Activated CD8-positive, alpha-beta T cell treated with anti-CD3 and anti-CD28 coated beads for 36 hours (primary cell): ENCODE data around the gene S100A14. TPM values are rescaled to one million over a fixed set of nuclear protein-coding genes. Genes with fewer than 3 reads are reported as not detected.
A peak's percentile ranks its signal among the peaks of the same experiment; 100 is the strongest.

Experiments
- ATAC-seq: fragments of 200-7000 bp; cut with Tn5 transposase; one replicate; pipeline ENCODE4 v1.10.0; 2021; ENCODE audit warnings: mild to moderate bottlenecking, moderate library complexity
- CTCF ChIA-PET: fragments of 350-600 bp; sonication (Branson Sonifier 250); formaldehyde crosslinking; loops from one replicate; lab custom pipeline; 2021; ENCODE audit warnings: antibody characterized with exemption; lab: Charles Lee
- POLR2A ChIA-PET: fragments of 350-600 bp; sonication (Branson Sonifier 250); formaldehyde crosslinking; loops from one replicate; lab custom pipeline; 2021; ENCODE audit warnings: antibody characterized with exemption; lab: Charles Lee
- DNase-seq: peaks from one replicate; pipeline ENCODE4 v3.0.0-alpha.2; 2020
- H3K27ac Mint-ChIP-seq: one replicate; pipeline ENCODE4 v1.8.0; 2021; ENCODE audit warnings: mild to moderate bottlenecking, mixed read lengths
- H3K27me3 Mint-ChIP-seq: one replicate; pipeline ENCODE4 v1.8.0; 2021; ENCODE audit warnings: mixed read lengths
- H3K36me3 Mint-ChIP-seq: one replicate; pipeline ENCODE4 v1.8.0; 2021; ENCODE audit warnings: low read depth, mixed read lengths
- H3K4me1 Mint-ChIP-seq: one replicate; pipeline ENCODE4 v1.8.0; 2021; ENCODE audit warnings: low read depth, mixed read lengths
- H3K4me3 Mint-ChIP-seq: one replicate; pipeline ENCODE4 v1.8.0; 2021; ENCODE audit warnings: mild to moderate bottlenecking, moderate library complexity, mixed read lengths
- H3K9me3 Mint-ChIP-seq: one replicate; pipeline ENCODE4 v1.8.0; 2021; ENCODE audit warnings: mixed read lengths
- CTCF ChIP-seq: fragments of 200-600 bp; IDR thresholded peaks from one replicate; pipeline ENCODE4 v1.8.0; 2022; ENCODE audit warnings: antibody characterized with exemption, mild to moderate bottlenecking
- intact Hi-C: fragments of 100-400 bp; cut with micrococcal nuclease; formaldehyde crosslinking; loops from one replicate; pipeline ENCODE4 v1.10.0; 2022
- total RNA-seq, 2 experiments: library from RNA; stranded (reverse); gene quantifications; one replicate each; pipeline ENCODE4 v1.2.3, GENCODE V29; 2021

S100A14 gene
- total RNA-seq, 2 experiments from 2014 or later, result not detected

- ChIA-PET POLR2A (interaction anchor here (0.6 to 7.7 kb wide), 6 partner anchors 9 to 513 kb away, joined by 3 to 72 read pairs (median 4); no protein-coding TSS in a partner anchor), CTCF (interaction anchor here (1.1 to 1.2 kb wide), 2 partner anchors 13 to 15 kb away, joined by 3 to 4 read pairs; no protein-coding TSS in a partner anchor)
- H3K27me3 Mint-ChIP-seq, result no peaks in the 10 kb centered on the region
- peaks cover 19% of the 10 kb centered on the region for H3K4me1 Mint-ChIP-seq
- DNase-seq, result no peak
- no peak for TF ChIP-seq CTCF
- H3K9me3 Mint-ChIP-seq, result no peaks in the 10 kb centered on the region
- H3K36me3 Mint-ChIP-seq, result peaks cover 3% of the 10 kb centered on the region
- no peak overlapping the region for H3K4me3 Mint-ChIP-seq
- intact Hi-C loops, result no loop called here
- no peak for ATAC-seq
- no peak overlapping the region for H3K27ac Mint-ChIP-seq
Measured at GRCh38 chr1:153652805-153653500, 36.8 kb upstream of the S100A14 start.

GRCh38 chr1:153651771-153652170 is 35.6 kb upstream of the S100A14 start:
- Mint-ChIP-seq H3K36me3 (peaks cover 12% of the 10 kb centered on the region), H3K4me1 (peaks cover 28% of the 10 kb centered on the region), H3K9me3 (no peaks in the 10 kb centered on the region), H3K27me3 (no peaks in the 10 kb centered on the region), H3K4me3 (no peak overlapping the region), H3K27ac (no peak overlapping the region)
- POLR2A ChIA-PET, result interaction anchor here (1.0 to 7.7 kb wide), 4 partner anchors 8 to 18 kb away, joined by 4 to 72 read pairs (median 9); partner anchors contain the start of gene CHTOP
- TF ChIP-seq CTCF, result no peak
- CTCF ChIA-PET, result interaction anchor here (1.0 to 1.2 kb wide), 6 partner anchors 12 to 141 kb away, joined by 3 to 8 read pairs (median 3); no protein-coding TSS in a partner anchor
- DNase-seq (no peak), ATAC-seq (no peak)
- intact Hi-C loops, result no loop called here

- CTCF ChIA-PET, result interaction anchor here (1.0 kb wide), 1 partner anchor 15 kb away, joined by 4 read pairs; the partner anchor contains the start of gene CHTOP
- peaks cover 43% of the 10 kb centered on the region for H3K4me1 Mint-ChIP-seq
Measured at GRCh38 chr1:153649863-153650235, 33.7 kb upstream of the S100A14 start.

GRCh38 chr1:153649137-153649862 is 33.2 kb upstream of the S100A14 start:
- peaks cover 48% of the 10 kb centered on the region for H3K4me1 Mint-ChIP-seq
- intact Hi-C loops, result no loop called here

More at GRCh38 chr1:153649863-153650235, 33.7 kb upstream of the S100A14 start:
- Mint-ChIP-seq H3K27me3 (no peaks in the 10 kb centered on the region), H3K27ac (peak overlapping the region; percentile 86), H3K9me3 (no peaks in the 10 kb centered on the region), H3K4me3 (no peak overlapping the region), H3K36me3 (peaks cover 31% of the 10 kb centered on the region)
- POLR2A ChIA-PET, result interaction anchor here (0.9 to 7.7 kb wide), 5 partner anchors 11 to 341 kb away, joined by 3 to 72 read pairs (median 8); partner anchors contain the start of genes CHTOP and RPS27
- DNase-seq (no peak), ATAC-seq (peak; percentile 35)
- intact Hi-C loops, result no loop called here
- no peak for TF ChIP-seq CTCF

More at GRCh38 chr1:153649137-153649862, 33.2 kb upstream of the S100A14 start:
- Mint-ChIP-seq H3K36me3 (peaks cover 36% of the 10 kb centered on the region), H3K27ac (peak overlapping the region; percentile 86), H3K4me3 (no peak overlapping the region), H3K27me3 (no peaks in the 10 kb centered on the region), H3K9me3 (no peaks in the 10 kb centered on the region)
- TF ChIP-seq CTCF, result no peak
- CTCF ChIA-PET, result interaction anchor here (1.0 to 1.5 kb wide), 2 partner anchors 15 to 22 kb away, joined by 4 to 6 read pairs; partner anchors contain the start of genes CHTOP and ILF2
- POLR2A ChIA-PET, result interaction anchor here (0.8 to 7.7 kb wide), 8 partner anchors 10 to 341 kb away, joined by 3 to 72 read pairs (median 4); partner anchors contain the start of genes CHTOP and RPS27
- DNase-seq (no peak), ATAC-seq (peak; percentile 65)
